Endothelial cell of hepatic sinusoid (primary cell): ENCODE data around the gene HORMAD2.
"Not testable (repeated sequence)": the region's sequence is repeated elsewhere in the genome, so short reads cannot be mapped to it uniquely, and the experiment has no call there.

Experiments
- in situ Hi-C: cut with HindIII; loops from 2 replicates; pipeline ENCODE4 v1.10.0; 2017; ENCODE audit warnings: low sequenced_read_pairs

The HORMAD2 gene

GRCh38 chr22:30094804-30095203 lies 14.5 kb downstream of the HORMAD2 start:
- in situ Hi-C loops, result no loop called here

- in situ Hi-C loops, result no loop called here
These were observed 17.6 kb downstream of the HORMAD2 start for GRCh38 chr22:30097861-30098260.

GRCh38 chr22:30100770-30101169 lies 20.5 kb downstream of the HORMAD2 start:
- in situ Hi-C loops, result not testable (repeated sequence)

GRCh38 chr22:30104501-30105156 lies 24.4 kb downstream of the HORMAD2 start:
- in situ Hi-C loops, result no loop called here

GRCh38 chr22:30105483-30105882 lies 25.2 kb downstream of the HORMAD2 start:
- in situ Hi-C loops, result no loop called here

- in situ Hi-C loops, result no loop called here
These were observed 33.2 kb downstream of the HORMAD2 start for GRCh38 chr22:30113494-30113893.

- in situ Hi-C loops, result no loop called here
These were observed 34.1 kb downstream of the HORMAD2 start for GRCh38 chr22:30114361-30114760.

- in situ Hi-C loops, result no loop called here
These were observed 35.4 kb downstream of the HORMAD2 start for GRCh38 chr22:30115705-30116104.

- in situ Hi-C loops, result no loop called here
These were observed 36.3 kb downstream of the HORMAD2 start for GRCh38 chr22:30116362-30117117.

GRCh38 chr22:30117256-30117655 lies 37.0 kb downstream of the HORMAD2 start:
- in situ Hi-C loops, result no loop called here

GRCh38 chr22:30118291-30118690 lies 38.0 kb downstream of the HORMAD2 start:
- in situ Hi-C loops, result no loop called here

- in situ Hi-C loops, result no loop called here
These were observed 41.7 kb downstream of the HORMAD2 start for GRCh38 chr22:30121960-30122359.

GRCh38 chr22:30123463-30123862 lies 43.2 kb downstream of the HORMAD2 start:
- in situ Hi-C loops, result no loop called here

GRCh38 chr22:30127749-30128166 lies 47.5 kb downstream of the HORMAD2 start:
- in situ Hi-C loops, result no loop called here

- in situ Hi-C loops, result no loop called here
These were observed 48.2 kb downstream of the HORMAD2 start for GRCh38 chr22:30128511-30128910.

- in situ Hi-C loops, result no loop called here
These were observed 49.4 kb downstream of the HORMAD2 start for GRCh38 chr22:30129636-30130035.

- in situ Hi-C loops, result no loop called here
These were observed 52.2 kb downstream of the HORMAD2 start for GRCh38 chr22:30132290-30132996.

GRCh38 chr22:30140414-30140813 lies 60.1 kb downstream of the HORMAD2 start:
- in situ Hi-C loops, result no loop called here

GRCh38 chr22:30143265-30143664 lies 63.0 kb downstream of the HORMAD2 start:
- in situ Hi-C loops, result no loop called here

GRCh38 chr22:30144391-30144790 lies 64.1 kb downstream of the HORMAD2 start:
- in situ Hi-C loops, result no loop called here

- in situ Hi-C loops, result no loop called here
These were observed 69.9 kb downstream of the HORMAD2 start for GRCh38 chr22:30150212-30150611.

- in situ Hi-C loops, result no loop called here
These were observed 78.0 kb downstream of the HORMAD2 start for GRCh38 chr22:30158277-30158676.
